K562 treated with DMSO at 1 percent for 24 hours (cell line): ENCODE data around the gene GLUD1. TPM values are rescaled to one million over a fixed set of nuclear protein-coding genes. Genes with fewer than 3 reads are reported as not detected.

Experiments
- total RNA-seq: library from RNA; unstranded; fragments of 300-600 nt; gene quantifications from 2 replicates; pipeline ENCODE4 v1.2.3, GENCODE V29; 2022; ENCODE audit warnings: low read depth; ENCODE audit not compliant: insufficient read depth

GLUD1 gene
- 60.5 and 66.2 TPM in 2 replicates for total RNA-seq

GRCh38 chr10:87094373-87095235 lies at the start of gene GLUD1, which contains the start of gene SHLD2:
Gene GLUD1, minus strand, starts transcription at chr10:87094843. Its CDS starts 74 bp downstream, at chr10:87094769.
Gene SHLD2, plus strand, starts transcription at chr10:87095206. Its CDS starts 56,149 bp downstream, at chr10:87151355.

GRCh38 chr10:87020056-87020455 lies 74.6 kb downstream of the GLUD1 start, which contains the start of gene FAM25A:
Gene FAM25A, plus strand, starts transcription at chr10:87020294. Its CDS starts 31 bp downstream, at chr10:87020325.

Other genes with a start within 250 kb of the GLUD1 start
- gene MMRN2, start 137.2 kb downstream of the GLUD1 start, total RNA-seq: 1.1 and 1.3 TPM in 2 replicates
- gene SNCG, start 136.2 kb downstream of the GLUD1 start, total RNA-seq: 47.7 and 60.7 TPM in 2 replicates
- not detected in 2 replicates for gene ADIRF, start 126.4 kb downstream of the GLUD1 start, total RNA-seq
- not detected in 2 replicates for gene FAM25A, start 74.5 kb downstream of the GLUD1 start, total RNA-seq
- gene SHLD2, start 363 bp upstream of the GLUD1 start, total RNA-seq: 7.8 and 10.4 TPM in 2 replicates
- 5.9 and 6.4 TPM in 2 replicates for gene NUTM2A, start 130.6 kb upstream of the GLUD1 start, total RNA-seq